ENCODE measurements around the gene DSTN. TPM values are rescaled to one million over a fixed set of nuclear protein-coding genes. Genes with fewer than 3 reads are reported as not detected.

Gene DSTN
- total RNA-seq, 4 donors from 2014 or later: 111 to 151 (median 117) TPM

- Histone ChIP-seq H3K27ac (peak overlapping the region; percentile 52 to 91 (median 64)), H3K36me3 (no peaks in the 10 kb centered on the region), H3K9me3 (no peaks in the 10 kb centered on the region), H3K27me3 (no peaks in the 10 kb centered on the region), H3K4me1 (peaks cover 0 to 23% (median 4%) of the 10 kb centered on the region in 4 donors), H3K4me3 (no peak overlapping the region)
- TF ChIP-seq, protein P1, sequence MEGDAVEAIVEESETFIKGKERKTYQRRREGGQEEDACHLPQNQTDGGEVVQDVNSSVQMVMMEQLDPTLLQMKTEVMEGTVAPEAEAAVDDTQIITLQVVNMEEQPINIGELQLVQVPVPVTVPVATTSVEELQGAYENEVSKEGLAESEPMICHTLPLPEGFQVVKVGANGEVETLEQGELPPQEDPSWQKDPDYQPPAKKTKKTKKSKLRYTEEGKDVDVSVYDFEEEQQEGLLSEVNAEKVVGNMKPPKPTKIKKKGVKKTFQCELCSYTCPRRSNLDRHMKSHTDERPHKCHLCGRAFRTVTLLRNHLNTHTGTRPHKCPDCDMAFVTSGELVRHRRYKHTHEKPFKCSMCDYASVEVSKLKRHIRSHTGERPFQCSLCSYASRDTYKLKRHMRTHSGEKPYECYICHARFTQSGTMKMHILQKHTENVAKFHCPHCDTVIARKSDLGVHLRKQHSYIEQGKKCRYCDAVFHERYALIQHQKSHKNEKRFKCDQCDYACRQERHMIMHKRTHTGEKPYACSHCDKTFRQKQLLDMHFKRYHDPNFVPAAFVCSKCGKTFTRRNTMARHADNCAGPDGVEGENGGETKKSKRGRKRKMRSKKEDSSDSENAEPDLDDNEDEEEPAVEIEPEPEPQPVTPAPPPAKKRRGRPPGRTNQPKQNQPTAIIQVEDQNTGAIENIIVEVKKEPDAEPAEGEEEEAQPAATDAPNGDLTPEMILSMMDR (IDR thresholded peaks at IDR 0.05): no peak
- no peak for TF ChIP-seq POLR2A (IDR thresholded peaks at IDR 0.05)
- no peak for DNase-seq
Measured at GRCh38 chr20:17557675-17558006, 12.2 kb upstream of the DSTN start.

DNA sequence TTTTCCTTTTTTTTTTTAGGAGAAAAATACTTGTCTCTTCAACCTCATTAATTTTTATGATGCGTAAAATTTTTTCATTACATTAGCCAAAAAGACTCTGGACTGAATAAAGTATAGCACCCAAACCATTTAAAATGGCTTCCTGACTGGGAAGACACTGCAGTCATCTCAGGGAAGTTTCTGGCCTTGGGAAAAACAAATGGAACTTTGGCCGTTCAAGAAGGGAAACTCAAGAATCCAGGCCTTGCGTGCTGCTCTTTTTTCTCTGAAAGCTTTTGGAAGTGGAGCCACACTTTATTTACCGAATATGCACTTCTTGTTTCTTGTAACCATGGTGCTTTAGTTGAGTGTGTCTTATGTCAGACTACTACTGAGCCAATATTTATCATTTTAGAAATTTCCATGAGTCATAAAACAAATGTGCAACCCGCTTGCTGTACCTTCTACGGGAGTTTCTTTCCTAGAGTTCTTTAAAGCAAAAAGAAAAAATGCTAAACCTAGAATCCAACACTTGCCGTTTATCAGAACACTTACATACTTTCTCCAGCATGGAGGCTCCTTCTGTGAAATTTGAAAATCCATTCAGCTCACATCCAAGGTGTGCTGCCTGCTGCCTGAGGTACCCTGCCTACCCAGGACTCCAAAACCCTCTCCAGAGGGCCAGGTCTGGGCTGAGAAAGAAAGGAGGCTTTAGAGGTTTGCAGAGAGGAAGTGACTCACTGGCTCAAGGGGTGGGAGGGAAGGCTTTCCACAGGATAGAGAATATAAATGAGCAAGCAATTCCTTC lies 11.5 kb upstream of the DSTN start:
- no peaks in the 10 kb centered on the region for H3K36me3 ChIP-seq
- no peaks in the 10 kb centered on the region for H3K27me3 ChIP-seq
- peak overlapping the region; percentile 63 to 91 (median 64) for H3K27ac ChIP-seq
- no peaks in the 10 kb centered on the region for H3K9me3 ChIP-seq
- H3K4me1 ChIP-seq: peaks cover 0 to 23% (median 4%) of the 10 kb centered on the region in 4 donors
- DNase-seq: peak in 1 of 3 donors; percentile 57
- no peak for TF ChIP-seq POLR2A (IDR thresholded peaks at IDR 0.05)
- TF ChIP-seq, protein P1 (IDR thresholded peaks at IDR 0.05): no peak
- H3K4me3 ChIP-seq: no peak overlapping the region

- H3K4me3 ChIP-seq: no peak overlapping the region
- H3K36me3 ChIP-seq: no peaks in the 10 kb centered on the region
- H3K27ac ChIP-seq: peak overlapping the region; percentile 63 to 91 (median 66)
- no peak for DNase-seq
- TF ChIP-seq POLR2A (IDR thresholded peaks at IDR 0.05): no peak
- TF ChIP-seq, protein P1 (IDR thresholded peaks at IDR 0.05): no peak
- H3K27me3 ChIP-seq: no peaks in the 10 kb centered on the region
- H3K4me1 ChIP-seq: peaks cover 0 to 23% (median 4%) of the 10 kb centered on the region in 4 donors
- H3K9me3 ChIP-seq: no peaks in the 10 kb centered on the region
Measured at GRCh38 chr20:17558941-17559304, 11.0 kb upstream of the DSTN start.

GRCh38 chr20:17559338-17559737 lies 10.5 kb upstream of the DSTN start:
- H3K27me3 ChIP-seq: no peaks in the 10 kb centered on the region
- peak overlapping the region; percentile 27 to 91 (median 66) for H3K27ac ChIP-seq
- TF ChIP-seq POLR2A (IDR thresholded peaks at IDR 0.05): no peak
- TF ChIP-seq, protein P1 (IDR thresholded peaks at IDR 0.05): no peak
- H3K9me3 ChIP-seq: no peaks in the 10 kb centered on the region
- DNase-seq: no peak
- peaks cover 0 to 23% (median 4%) of the 10 kb centered on the region in 4 donors for H3K4me1 ChIP-seq
- H3K4me3 ChIP-seq: no peak overlapping the region
- no peaks in the 10 kb centered on the region for H3K36me3 ChIP-seq

DNA sequence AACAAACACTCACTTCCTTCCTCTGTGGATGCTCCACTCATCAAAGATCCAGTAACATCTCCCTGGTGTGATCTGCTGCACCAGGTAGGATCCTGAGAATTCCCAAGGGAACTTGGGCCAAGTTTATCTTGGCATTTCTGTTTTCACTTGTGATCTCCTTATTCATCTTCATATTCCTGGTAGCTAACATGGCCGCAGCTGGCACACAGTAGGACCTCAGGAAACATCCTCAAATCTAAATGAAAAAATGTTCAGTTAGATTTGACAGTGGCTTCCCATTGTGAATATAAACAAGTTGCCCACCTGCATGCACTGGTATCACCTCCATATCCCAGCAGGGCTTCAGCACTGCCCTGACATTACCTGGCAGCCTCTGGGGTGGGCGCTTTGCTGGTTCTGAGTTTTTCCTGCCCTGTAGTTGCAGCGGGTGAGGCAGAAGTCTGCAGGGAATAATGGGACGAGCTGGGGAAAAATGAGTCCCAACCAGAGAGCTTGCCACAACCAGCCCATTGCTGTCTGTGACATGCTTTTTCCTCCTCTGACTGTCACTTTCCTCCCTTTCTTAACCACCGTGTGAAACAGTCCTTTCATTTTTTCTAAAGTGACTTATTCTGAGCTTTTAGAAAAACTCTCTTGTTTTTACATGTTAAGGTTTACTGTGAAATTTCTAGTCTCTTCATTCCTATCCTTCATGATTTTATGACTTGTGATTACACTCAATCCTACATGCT lies 9.4 kb upstream of the DSTN start:
- H3K4me1 ChIP-seq: peaks cover 0 to 27% (median 4%) of the 10 kb centered on the region in 4 donors
- peak overlapping the region in 1 of 4 donors; percentile 91 for H3K27ac ChIP-seq
- H3K27me3 ChIP-seq: no peaks in the 10 kb centered on the region
- no peaks in the 10 kb centered on the region for H3K36me3 ChIP-seq
- TF ChIP-seq, protein P1 (IDR thresholded peaks at IDR 0.05): no peak
- TF ChIP-seq POLR2A (IDR thresholded peaks at IDR 0.05): no peak
- H3K9me3 ChIP-seq: no peaks in the 10 kb centered on the region
- H3K4me3 ChIP-seq: no peak overlapping the region
- DNase-seq: no peak

All from Peyer's patch (tissue), 4 donors.